ENCODE results near the gene WDR90. TPM values are rescaled to one million over a fixed set of nuclear protein-coding genes. Genes with fewer than 3 reads are reported as not detected.

WDR90 gene
- total RNA-seq = 15.9 and 18.6 TPM in 2 replicates

GRCh38 chr16:648781-649589, at the start of gene WDR90:
Gene WDR90 (plus strand): TSS chr16:649365. CDS start chr16:649417, 52 bp downstream.

GRCh38 chr16:630815-631405, 18.3 kb upstream of the WDR90 start, which contains the start of gene WFIKKN1:
Gene WFIKKN1 (plus strand): TSS chr16:630985. CDS start chr16:631254, 269 bp downstream.

GRCh38 chr16:636206-637080, 12.7 kb upstream of the WDR90 start, which contains the start of gene METTL26:
Gene METTL26 (minus strand): TSS chr16:636305. CDS start chr16:636290, 15 bp downstream.

GRCh38 chr16:641326-642188, 7.6 kb upstream of the WDR90 start, which contains the start of gene MCRIP2:
Gene MCRIP2 (plus strand): TSS chr16:641828. CDS start chr16:641992, 164 bp downstream.

GRCh38 chr16:667780-668518, 18.8 kb downstream of the WDR90 start, which contains the start of gene RHOT2:
Gene RHOT2 (plus strand): TSS chr16:668132. CDS start chr16:668200, 68 bp downstream.

GRCh38 chr16:674968-675883, 26.1 kb downstream of the WDR90 start, which contains the start of gene RHBDL1:
Gene RHBDL1 (plus strand): TSS chr16:675671. CDS start chr16:675791, 120 bp downstream.

GRCh38 chr16:679814-680624, 30.9 kb downstream of the WDR90 start, which contains the start of gene STUB1:
Gene STUB1 (plus strand): TSS chr16:680410. CDS start chr16:680526, 116 bp downstream.

GRCh38 chr16:684071-684794, 35.1 kb downstream of the WDR90 start, which contains the start of gene JMJD8:
Gene JMJD8 (minus strand): TSS chr16:684334. CDS start chr16:684319, 15 bp downstream.

GRCh38 chr16:705431-706188, 56.4 kb downstream of the WDR90 start, which contains the start of gene FBXL16:
Gene FBXL16 (minus strand): TSS chr16:705801. CDS start chr16:697405, 8,396 bp downstream.

GRCh38 chr16:714558-715476, 65.7 kb downstream of the WDR90 start, which contains the start of gene METRN:
Gene METRN (plus strand): TSS chr16:715118. CDS start chr16:715290, 172 bp downstream.

Other genes with a start within 250 kb of the WDR90 start
- gene DECR2, start 247.5 kb upstream of the WDR90 start, total RNA-seq = 19.0 and 21.2 TPM in 2 replicates
- 27.4 and 37.9 TPM in 2 replicates for gene RAB11FIP3, start 223.7 kb upstream of the WDR90 start, total RNA-seq
- 56.2 and 61.2 TPM in 2 replicates for gene CAPN15, start 121.7 kb upstream of the WDR90 start, total RNA-seq
- gene PRR35, start 89.0 kb upstream of the WDR90 start, total RNA-seq = not detected in 2 replicates
- gene NHLRC4, start 82.4 kb upstream of the WDR90 start, total RNA-seq = 2.4 and 2.9 TPM in 2 replicates
- 28.4 and 45.1 TPM in 2 replicates for gene PIGQ, start 79.4 kb upstream of the WDR90 start, total RNA-seq
- gene RAB40C, start 59.3 kb upstream of the WDR90 start, total RNA-seq = 15.0 and 17.0 TPM in 2 replicates
- under 0.01 and 0.19 TPM in 2 replicates for gene WFIKKN1, start 18.4 kb upstream of the WDR90 start, total RNA-seq
- gene METTL26, start 13.1 kb upstream of the WDR90 start, total RNA-seq = 90.8 and 142 TPM in 2 replicates
- gene MCRIP2, start 7.5 kb upstream of the WDR90 start, total RNA-seq = 14.0 and 20.9 TPM in 2 replicates
- gene RHOT2, start 18.8 kb downstream of the WDR90 start, total RNA-seq = 44.6 and 53.2 TPM in 2 replicates
- 0.38 and 0.65 TPM in 2 replicates for gene RHBDL1, start 26.3 kb downstream of the WDR90 start, total RNA-seq
- 115 and 135 TPM in 2 replicates for gene STUB1, start 31.0 kb downstream of the WDR90 start, total RNA-seq
- 39.8 and 63.7 TPM in 2 replicates for gene JMJD8, start 35.0 kb downstream of the WDR90 start, total RNA-seq
- gene WDR24, start 41.0 kb downstream of the WDR90 start, total RNA-seq = 8.5 and 9.5 TPM in 2 replicates
- gene FBXL16, start 56.4 kb downstream of the WDR90 start, total RNA-seq = under 0.01 and 0.29 TPM in 2 replicates
- 22.2 and 35.3 TPM in 2 replicates for gene METRN, start 65.8 kb downstream of the WDR90 start, total RNA-seq
- 23.1 and 33.6 TPM in 2 replicates for gene ANTKMT, start 71.8 kb downstream of the WDR90 start, total RNA-seq
- gene CCDC78, start 77.1 kb downstream of the WDR90 start, total RNA-seq = 1.3 and 1.6 TPM in 2 replicates
- 9.7 and 13.4 TPM in 2 replicates for gene HAGHL, start 77.7 kb downstream of the WDR90 start, total RNA-seq
- 36.8 and 40.5 TPM in 2 replicates for gene CIAO3, start 91.6 kb downstream of the WDR90 start, total RNA-seq
- not detected in 2 replicates for gene MSLN, start 111.4 kb downstream of the WDR90 start, total RNA-seq
- 51.9 and 52.7 TPM in 2 replicates for gene RPUSD1, start 139.0 kb downstream of the WDR90 start, total RNA-seq
- 15.0 and 20.4 TPM in 2 replicates for gene CHTF18, start 139.3 kb downstream of the WDR90 start, total RNA-seq
- gene GNG13, start 151.4 kb downstream of the WDR90 start, total RNA-seq = not detected in 2 replicates

Data from vein endothelial cell (primary cell).